Lower leg skin (tissue), 3 donors: Measurements from ENCODE around the gene ARRB2.

ENCODE experiments used
- CTCF ChIP-seq, 3 donors: fragments of 450-650 bp; IDR thresholded peaks; one replicate each; pipeline ENCODE4 v1.5.1; 2016; ENCODE audit warnings: antibody characterized with exemption in 3 of 3, mild to moderate bottlenecking in 3 of 3, moderate library complexity in 2 of 3
- POLR2A ChIP-seq, 2 donors: fragments of 450-650 bp; IDR thresholded peaks; one replicate each; pipeline ENCODE4 v1.6.1; 2016 to 2017; ENCODE audit warnings: antibody characterized with exemption in 2 of 2, mild to moderate bottlenecking in 1 of 2, moderate library complexity in 1 of 2

GRCh38 chr17:4766723-4767122 is 56.3 kb downstream of the ARRB2 start:
- TF ChIP-seq CTCF (IDR thresholded peaks at IDR 0.05) (no peak), POLR2A (IDR thresholded peaks at IDR 0.05) (no peak)
